HG03558 (cell line): ENCODE results near the gene SPTBN1.

ENCODE experiments used
- ATAC-seq: cut with Tn5 transposase; IDR thresholded peaks from one replicate; pipeline ENCODE4 v1.9.1; 2021; ENCODE audit warnings: moderate number of reproducible peaks; ENCODE audit not compliant: unreplicated experiment; ENCODE audit errors: extremely low read depth

SPTBN1 gene

GRCh38 chr2:54455563-54456361, at the start of gene SPTBN1:
Gene SPTBN1, plus strand, starts transcription at chr2:54456327. Its CDS starts 70,092 bp downstream, at chr2:54526419.
- no peak for ATAC-seq

- no peak for ATAC-seq
These were observed 48.4 kb upstream of the SPTBN1 start for GRCh38 chr2:54407693-54408092.

- ATAC-seq: no peak
These were observed 47.8 kb upstream of the SPTBN1 start for GRCh38 chr2:54408288-54408687.

- no peak for ATAC-seq
These were observed 46.4 kb upstream of the SPTBN1 start for GRCh38 chr2:54409752-54410151.

- no peak for ATAC-seq
These were observed 44.2 kb upstream of the SPTBN1 start for GRCh38 chr2:54411801-54412354.

GRCh38 chr2:54416166-54416813, 39.8 kb upstream of the SPTBN1 start:
- no peak for ATAC-seq

- no peak for ATAC-seq
These were observed 39.2 kb upstream of the SPTBN1 start for GRCh38 chr2:54416938-54417337.

- ATAC-seq: no peak
These were observed 38.5 kb upstream of the SPTBN1 start for GRCh38 chr2:54417577-54417976.

GRCh38 chr2:54419388-54419787, 36.7 kb upstream of the SPTBN1 start:
- ATAC-seq: no peak

- ATAC-seq: no peak
These were observed 36.1 kb upstream of the SPTBN1 start for GRCh38 chr2:54419855-54420523.

- ATAC-seq: no peak
These were observed 35.5 kb upstream of the SPTBN1 start for GRCh38 chr2:54420524-54421172.

GRCh38 chr2:54422072-54422581, 34.0 kb upstream of the SPTBN1 start:
- ATAC-seq: no peak

GRCh38 chr2:54423213-54423612, 32.9 kb upstream of the SPTBN1 start:
- no peak for ATAC-seq

- ATAC-seq: no peak
These were observed 31.5 kb upstream of the SPTBN1 start for GRCh38 chr2:54424555-54425163.

- no peak for ATAC-seq
These were observed 27.9 kb upstream of the SPTBN1 start for GRCh38 chr2:54428108-54428831.

GRCh38 chr2:54429054-54429453, 27.1 kb upstream of the SPTBN1 start:
- no peak for ATAC-seq

GRCh38 chr2:54429811-54430551, 26.1 kb upstream of the SPTBN1 start:
- ATAC-seq: no peak

- ATAC-seq: no peak
These were observed 25.5 kb upstream of the SPTBN1 start for GRCh38 chr2:54430649-54431048.
